NCI-H1105 (cell line): Measurements from ENCODE around the gene DNASE2B.
"Not testable (repeated sequence)": the region's sequence is repeated elsewhere in the genome, so short reads cannot be mapped to it uniquely, and the experiment has no call there.

Experiments used
- DNase-seq: peaks from one replicate; lab custom pipeline; 2025; lab: John Stamatoyannopoulos, UW

Gene DNASE2B

GRCh38 chr1:84412316-84412942 lies 14.1 kb downstream of the DNASE2B start:
- no peak for DNase-seq

- no peak for DNase-seq
These were observed 17.1 kb downstream of the DNASE2B start for GRCh38 chr1:84415396-84415795.

GRCh38 chr1:84422909-84423308 lies 24.6 kb downstream of the DNASE2B start:
- DNase-seq: no peak

GRCh38 chr1:84424513-84425149 lies 26.3 kb downstream of the DNASE2B start:
- no peak for DNase-seq

- no peak for DNase-seq
These were observed 27.0 kb downstream of the DNASE2B start for GRCh38 chr1:84425150-84425896.

GRCh38 chr1:84426376-84426775 lies 28.1 kb downstream of the DNASE2B start:
- DNase-seq: no peak

- no peak for DNase-seq
These were observed 29.2 kb downstream of the DNASE2B start for GRCh38 chr1:84427250-84428188.

- DNase-seq: no peak
These were observed 30.0 kb downstream of the DNASE2B start for GRCh38 chr1:84428235-84428634.

- DNase-seq: no peak
These were observed 30.9 kb downstream of the DNASE2B start for GRCh38 chr1:84429231-84429630.

- DNase-seq: no peak
These were observed 32.3 kb downstream of the DNASE2B start for GRCh38 chr1:84430546-84430945.

GRCh38 chr1:84433258-84434080 lies 35.2 kb downstream of the DNASE2B start:
- peak; percentile 67 for DNase-seq

- no peak for DNase-seq
These were observed 35.9 kb downstream of the DNASE2B start for GRCh38 chr1:84434081-84434769.

- DNase-seq: no peak
These were observed 36.7 kb downstream of the DNASE2B start for GRCh38 chr1:84434801-84435549.

- no peak for DNase-seq
These were observed 38.8 kb downstream of the DNASE2B start for GRCh38 chr1:84436876-84437655.

- peak; percentile 17 for DNase-seq
These were observed 44.0 kb downstream of the DNASE2B start for GRCh38 chr1:84442256-84442655.

GRCh38 chr1:84442747-84443646 lies 44.7 kb downstream of the DNASE2B start:
- not testable (repeated sequence) for DNase-seq

GRCh38 chr1:84448704-84449103 lies 50.4 kb downstream of the DNASE2B start:
- not testable (repeated sequence) for DNase-seq

GRCh38 chr1:84450910-84451309 lies 52.6 kb downstream of the DNASE2B start:
- no peak for DNase-seq
